Measurements from ENCODE around the gene SPATA21. TPM values are rescaled to one million over a fixed set of nuclear protein-coding genes. Genes with fewer than 3 reads are reported as not detected.

Gene SPATA21
- total and polyA plus RNA-seq, 4 donors = 0.08 to 0.42 TPM; not detected in 2

- WGBS = 95% methylated on average over 9 of the region's 9 CpGs
- H3K27ac ChIP-seq (ENCODE audit: low read depth in 1 of 2, low read length in 2 of 2) = no peak overlapping the region
- H3K4me3 ChIP-seq (ENCODE audit: low read depth in 1 of 3, low read length in 3 of 3) = no peak overlapping the region
- TF ChIP-seq YY1 (IDR thresholded peaks at IDR 0.05) = no peak
- TF ChIP-seq HNF4G (IDR thresholded peaks at IDR 0.05) = no peak
- no peak for TF ChIP-seq NR2F2 (IDR thresholded peaks at IDR 0.05)
- TF ChIP-seq TAF1 (conservative IDR thresholded peaks at IDR 0.05) = no peak
- TF ChIP-seq SP1 (IDR thresholded peaks at IDR 0.05) = no peak
- no peak for TF ChIP-seq ZBTB33 (IDR thresholded peaks at IDR 0.05)
- TF ChIP-seq JUND (IDR thresholded peaks at IDR 0.05) = no peak
- TF ChIP-seq RAD21 (IDR thresholded peaks at IDR 0.05) = no peak
- TF ChIP-seq EGR1 (IDR thresholded peaks at IDR 0.05; ENCODE audit: low read depth in 2 of 2) = no peak
- TF ChIP-seq GABPA (IDR thresholded peaks at IDR 0.05 in 1 of 2, conservative IDR thresholded peaks at IDR 0.05 in 1 of 2) = no peak
- H3K27me3 ChIP-seq (ENCODE audit: control insufficient read depth in 4 of 4, insufficient read depth in 4 of 4, low read length in 3 of 4) = no peaks in the 10 kb centered on the region
- H3K36me3 ChIP-seq (ENCODE audit: control insufficient read depth in 4 of 4, insufficient read depth in 3 of 4, low read depth in 1 of 4, low read length in 3 of 4) = no peaks in the 10 kb centered on the region
- H3K9me3 ChIP-seq (ENCODE audit: control insufficient read depth in 4 of 4, low read length in 3 of 4) = no peaks in the 10 kb centered on the region
- H3K4me1 ChIP-seq (ENCODE audit: control insufficient read depth in 4 of 4, insufficient read depth in 4 of 4, low read length in 3 of 4) = peaks cover 0 to 35% (median 28%) of the 10 kb centered on the region in 4 donors
- DNase-seq (ENCODE audit: low spot score) = no peak
- no peak overlapping the region for H3K9ac ChIP-seq (ENCODE audit: low read depth in 1 of 2, low read length in 2 of 2)
Observed at GRCh38 chr1:16385659-16386453, 51.4 kb downstream of the SPATA21 start.

- DNase-seq (ENCODE audit: low spot score) = no peak
- 97% methylated on average over 5 of the region's 5 CpGs for WGBS
- peak overlapping the region in 1 of 2 donors; percentile 12 for H3K9ac ChIP-seq (ENCODE audit: low read depth in 1 of 2, low read length in 2 of 2)
- no peaks in the 10 kb centered on the region for H3K27me3 ChIP-seq (ENCODE audit: control insufficient read depth in 4 of 4, insufficient read depth in 4 of 4, low read length in 3 of 4)
- H3K27ac ChIP-seq (ENCODE audit: low read depth in 1 of 2, low read length in 2 of 2) = no peak overlapping the region
- H3K36me3 ChIP-seq (ENCODE audit: control insufficient read depth in 4 of 4, insufficient read depth in 3 of 4, low read depth in 1 of 4, low read length in 3 of 4) = no peaks in the 10 kb centered on the region
- H3K4me3 ChIP-seq (ENCODE audit: low read depth in 1 of 3, low read length in 3 of 3) = no peak overlapping the region
- no peak for TF ChIP-seq REST (IDR thresholded peaks at IDR 0.05)
- H3K4me1 ChIP-seq (ENCODE audit: control insufficient read depth in 4 of 4, insufficient read depth in 4 of 4, low read length in 3 of 4) = peaks cover 0 to 31% (median 26%) of the 10 kb centered on the region in 4 donors
- no peaks in the 10 kb centered on the region for H3K9me3 ChIP-seq (ENCODE audit: control insufficient read depth in 4 of 4, low read length in 3 of 4)
Observed at GRCh38 chr1:16383888-16384287, 53.3 kb downstream of the SPATA21 start.

GRCh38 chr1:16380868-16381267, 56.4 kb downstream of the SPATA21 start:
- Histone ChIP-seq H3K4me1 (ENCODE audit: control insufficient read depth in 4 of 4, insufficient read depth in 4 of 4, low read length in 3 of 4) (peaks cover 0 to 23% (median 18%) of the 10 kb centered on the region in 4 donors), H3K4me3 (ENCODE audit: low read depth in 1 of 3, low read length in 3 of 3) (no peak overlapping the region), H3K27me3 (ENCODE audit: control insufficient read depth in 4 of 4, insufficient read depth in 4 of 4, low read length in 3 of 4) (no peaks in the 10 kb centered on the region), H3K9me3 (ENCODE audit: control insufficient read depth in 4 of 4, low read length in 3 of 4) (no peaks in the 10 kb centered on the region), H3K36me3 (ENCODE audit: control insufficient read depth in 4 of 4, insufficient read depth in 3 of 4, low read depth in 1 of 4, low read length in 3 of 4) (no peaks in the 10 kb centered on the region), H3K27ac (ENCODE audit: low read depth in 1 of 2, low read length in 2 of 2) (no peak overlapping the region), H3K9ac (ENCODE audit: low read depth in 1 of 2, low read length in 2 of 2) (no peak overlapping the region)
- DNase-seq (ENCODE audit: low spot score) = no peak
- TF ChIP-seq SP1 (IDR thresholded peaks at IDR 0.05) = no peak
- no peak for TF ChIP-seq HNF4G (IDR thresholded peaks at IDR 0.05)
- no peak for TF ChIP-seq NR2F2 (IDR thresholded peaks at IDR 0.05)
- TF ChIP-seq EGR1 (IDR thresholded peaks at IDR 0.05; ENCODE audit: low read depth in 2 of 2) = no peak
- no peak for TF ChIP-seq FOXA2 (IDR thresholded peaks at IDR 0.05)
- WGBS = 86% methylated on average over 4 of the region's 4 CpGs
